CD4-positive, alpha-beta T cell treated with Interleukin-21 for 1 hour (primary cell): ENCODE data around the gene LRRC14B.

Experiments used
- DNase-seq: peaks from one replicate; pipeline ENCODE4 v3.0.0-alpha.2; 2020

The LRRC14B gene

GRCh38 chr5:191036-191948, at the start of gene LRRC14B:
LRRC14B (plus strand) TSS chr5:191495; CDS start chr5:191539, 44 bp downstream.
- no peak for DNase-seq

- DNase-seq: no peak
These were observed 49.5 kb upstream of the LRRC14B start for GRCh38 chr5:141761-142160.

DNA sequence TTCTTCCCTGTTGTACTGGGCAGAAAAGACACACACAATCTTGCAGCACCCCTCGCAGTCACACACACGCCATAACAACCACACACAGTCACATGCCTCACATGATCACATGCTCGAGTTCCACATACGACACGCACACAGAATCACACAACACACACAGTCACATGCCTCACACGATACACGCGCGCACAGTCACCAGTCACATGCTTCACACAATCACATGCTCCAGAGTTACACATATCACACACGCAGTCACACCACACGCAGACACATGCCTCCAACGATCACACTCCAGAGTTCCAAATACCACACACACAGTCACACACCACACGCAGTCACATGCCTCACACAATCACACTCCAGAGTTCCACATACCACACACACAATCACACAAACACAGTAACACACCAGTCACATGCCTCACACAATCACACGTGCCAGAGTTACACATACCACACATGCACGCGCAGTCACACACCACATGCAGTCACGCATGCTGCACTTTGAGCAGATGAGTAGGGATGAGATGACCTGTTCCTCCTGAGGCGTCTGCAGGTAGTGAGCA, 49.0 kb upstream of the LRRC14B start:
- DNase-seq: no peak

GRCh38 chr5:143041-143440, 48.3 kb upstream of the LRRC14B start:
- no peak for DNase-seq

DNA sequence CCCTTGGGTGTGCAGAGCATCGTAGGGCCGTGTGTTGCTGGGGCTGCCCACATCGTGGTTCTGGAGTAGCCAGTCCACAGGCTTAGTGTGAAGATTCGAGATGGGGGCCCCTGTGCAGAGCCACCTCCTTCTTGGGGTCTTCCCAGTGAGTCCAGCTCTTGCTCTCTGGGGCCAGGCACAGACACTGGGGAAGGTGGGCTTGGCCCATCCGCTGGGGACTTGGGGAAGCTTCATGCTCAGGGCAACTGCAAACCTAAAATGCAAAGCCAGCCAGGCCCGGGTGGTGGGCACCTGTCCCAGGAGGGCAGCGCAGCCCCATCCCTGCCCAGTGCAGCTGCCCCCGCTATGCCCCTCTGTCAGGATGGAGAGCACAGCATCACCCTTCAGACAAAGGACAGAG, 46.4 kb upstream of the LRRC14B start:
- no peak for DNase-seq

- no peak for DNase-seq
These were observed 45.5 kb upstream of the LRRC14B start for GRCh38 chr5:145585-146323.

DNA sequence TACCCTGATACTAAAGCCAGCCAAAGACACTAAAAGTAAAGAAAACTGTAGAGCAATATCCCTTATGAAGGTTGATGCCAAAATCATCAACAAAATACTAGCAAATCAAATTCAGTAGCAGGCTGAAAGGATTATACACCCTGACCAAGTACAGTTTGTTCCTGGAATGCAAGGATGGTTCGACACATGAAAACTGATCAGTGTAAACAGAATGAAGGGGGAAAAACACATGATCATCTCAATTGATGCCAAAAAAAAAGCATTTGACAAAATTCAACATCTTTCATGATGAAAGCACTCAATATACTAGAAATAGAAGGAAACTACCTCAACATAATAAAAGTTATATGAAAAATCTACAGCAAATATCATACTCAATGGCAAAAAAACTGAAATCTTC, 43.5 kb upstream of the LRRC14B start:
- DNase-seq: no peak

- DNase-seq: no peak
These were observed 41.4 kb upstream of the LRRC14B start for GRCh38 chr5:149745-150485.

GRCh38 chr5:150746-151145, 40.5 kb upstream of the LRRC14B start:
- no peak for DNase-seq

GRCh38 chr5:152077-152476, 39.2 kb upstream of the LRRC14B start:
- DNase-seq: no peak

- DNase-seq: no peak
These were observed 38.0 kb upstream of the LRRC14B start for GRCh38 chr5:153256-153655.

DNA sequence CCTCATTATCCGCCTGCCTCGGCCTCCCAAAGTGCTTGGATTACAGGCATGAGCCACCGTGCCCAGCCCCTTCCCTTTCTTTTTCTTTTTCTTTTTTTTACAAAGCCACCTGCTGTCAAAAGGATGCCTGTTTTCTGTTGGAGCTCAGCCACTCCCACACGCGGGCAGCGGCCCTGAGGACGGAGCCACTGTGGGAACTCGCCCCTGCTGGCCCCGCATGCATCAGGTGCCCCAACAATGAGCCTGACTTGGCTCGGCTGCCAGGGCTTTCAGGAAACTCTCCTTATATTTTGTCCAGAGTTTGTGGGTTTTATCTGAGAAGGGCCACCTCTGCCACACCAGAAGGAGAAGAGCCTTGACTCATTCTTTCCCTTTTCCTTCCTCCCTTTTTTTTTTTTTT, 37.1 kb upstream of the LRRC14B start:
- no peak for DNase-seq

- DNase-seq: no peak
These were observed 36.5 kb upstream of the LRRC14B start for GRCh38 chr5:154826-155225.

DNA sequence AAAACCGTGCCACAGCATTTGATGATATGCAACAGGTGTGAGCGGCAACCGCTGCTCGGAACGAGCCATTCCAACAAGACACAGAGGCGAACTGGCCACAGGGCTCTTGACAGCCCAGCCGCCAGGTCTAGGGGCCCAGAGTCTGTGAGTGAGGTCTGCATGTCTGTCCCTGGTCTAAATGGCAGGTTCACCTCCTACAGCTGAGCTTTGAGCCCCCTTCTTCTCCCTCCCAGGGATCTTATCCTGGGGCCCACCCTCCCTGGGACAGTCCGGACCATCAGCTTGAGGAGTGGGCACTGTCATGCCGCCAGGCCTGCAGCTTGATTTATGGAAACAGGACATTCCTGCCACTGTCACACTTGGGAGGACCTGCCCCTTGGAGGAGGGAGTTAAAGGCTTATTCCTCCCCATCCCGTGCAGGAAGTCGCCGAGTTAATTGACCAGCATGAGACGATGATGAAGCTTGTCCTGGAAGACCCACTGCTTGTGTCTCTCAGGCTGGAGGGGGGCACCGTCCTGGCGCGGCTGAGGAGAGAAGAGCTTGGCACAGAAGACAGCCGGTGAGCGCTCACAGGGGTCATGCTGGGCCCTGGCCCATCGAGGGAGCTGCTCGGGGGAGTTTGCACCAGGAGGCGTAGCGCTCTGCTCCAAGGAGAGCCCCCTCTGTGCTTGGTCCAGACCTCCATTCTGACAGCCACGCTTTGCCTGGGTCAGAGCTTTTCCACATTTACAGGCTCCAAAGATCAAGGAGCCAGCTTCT, 35.5 kb upstream of the LRRC14B start:
- DNase-seq: no peak

DNA sequence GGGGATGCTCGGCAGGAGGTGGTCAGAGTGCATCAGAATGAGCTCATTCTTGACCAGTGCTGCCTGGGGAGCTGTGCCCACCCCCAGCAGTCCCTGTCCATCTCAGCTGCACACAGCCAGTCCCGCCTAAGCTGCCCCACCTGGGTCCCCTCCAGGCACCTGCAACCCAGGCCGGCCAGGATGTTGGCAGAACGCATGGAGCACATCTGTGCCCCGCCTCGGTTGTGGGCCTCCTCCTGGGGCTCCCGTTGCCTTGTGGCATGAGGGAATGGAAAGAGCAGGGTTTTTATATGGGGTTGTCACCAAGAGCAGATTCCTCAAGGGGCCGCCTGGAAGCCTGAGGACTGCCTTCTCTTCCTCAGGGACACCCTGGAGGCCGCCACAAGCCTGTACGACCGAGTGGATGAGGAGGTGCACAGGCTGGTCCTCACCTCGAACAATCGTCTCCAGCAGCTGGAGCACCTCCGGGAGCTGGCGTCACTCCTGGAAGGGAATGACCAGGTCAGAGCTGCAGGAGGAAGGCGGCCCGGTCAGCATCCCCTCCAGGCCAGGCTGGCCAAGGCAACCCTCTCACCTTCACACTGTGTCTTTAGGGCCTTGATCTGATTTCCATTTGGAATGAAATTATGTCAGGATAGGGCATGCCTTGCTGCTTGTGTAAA, 34.8 kb upstream of the LRRC14B start:
- no peak for DNase-seq

DNA sequence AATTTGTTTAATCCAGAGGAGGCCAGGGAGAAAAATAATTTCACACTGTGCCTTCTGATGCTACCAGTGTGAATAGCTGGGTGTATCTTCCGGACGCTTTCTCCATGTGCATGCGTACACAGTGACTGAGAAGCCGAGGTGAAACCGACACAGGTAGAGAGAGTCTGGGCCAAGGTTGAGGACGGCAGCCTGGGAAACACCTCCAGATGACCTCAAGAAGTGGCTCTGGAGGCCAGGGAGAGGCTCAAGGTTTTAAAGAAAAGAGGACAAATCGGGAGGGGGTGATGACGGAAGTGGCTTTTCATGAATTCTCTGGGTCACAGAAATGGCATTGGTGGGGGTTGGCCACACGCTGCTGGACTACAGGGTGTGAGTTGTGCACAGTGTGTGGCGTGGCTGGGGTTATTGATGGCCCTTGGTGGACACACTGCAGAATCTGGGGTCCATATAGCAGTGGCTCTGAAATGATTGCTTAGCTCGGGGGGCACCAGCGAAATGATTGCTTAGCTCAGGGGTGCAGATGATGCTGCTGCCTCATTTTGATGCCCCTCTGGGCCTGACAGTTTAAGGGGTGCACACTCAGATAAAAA, 34.1 kb upstream of the LRRC14B start:
- no peak for DNase-seq

DNA sequence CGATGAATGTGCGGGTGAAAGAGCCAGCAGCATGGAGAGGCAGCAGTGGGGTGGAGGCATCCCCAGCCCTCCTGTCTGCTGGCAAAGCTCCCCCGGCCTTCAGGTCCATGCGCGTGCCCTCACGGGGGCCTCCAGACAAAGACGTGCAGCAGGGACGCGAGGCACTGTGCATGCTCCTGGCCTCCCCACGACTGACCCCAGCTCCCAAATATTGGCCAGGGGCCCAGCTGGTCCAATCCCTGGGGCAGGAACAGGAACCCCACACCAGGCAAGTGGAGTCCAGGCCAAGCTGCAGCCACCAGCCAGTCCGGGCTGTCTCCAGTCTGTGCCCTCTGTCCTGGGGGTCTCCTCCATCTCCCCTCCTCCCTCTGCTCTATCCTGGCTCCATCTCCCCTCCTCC, 33.5 kb upstream of the LRRC14B start:
- DNase-seq: no peak

- DNase-seq: no peak
These were observed 32.4 kb upstream of the LRRC14B start for GRCh38 chr5:158807-159447.

GRCh38 chr5:159448-160172, 31.7 kb upstream of the LRRC14B start:
- no peak for DNase-seq

DNA sequence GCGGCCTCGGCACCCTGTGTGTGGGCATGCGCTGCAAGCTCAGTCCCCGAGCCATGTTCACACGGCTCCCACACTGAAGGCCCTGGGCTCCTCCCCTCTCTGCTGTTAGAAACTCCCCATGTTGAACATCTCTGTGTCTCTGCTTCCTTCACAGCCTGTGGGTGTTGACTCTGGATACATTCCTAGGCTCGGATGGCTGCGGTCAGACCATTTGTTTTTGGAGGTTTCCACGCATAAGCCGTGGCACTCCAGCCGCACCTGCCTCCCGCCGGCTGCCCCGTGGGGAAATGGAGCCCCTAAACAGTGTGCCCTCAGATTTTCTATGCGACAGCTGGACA, 31.2 kb upstream of the LRRC14B start:
- no peak for DNase-seq
